Measurements from ENCODE around the gene MRPL34.

Gene MRPL34

GRCh38 chr19:17311455-17312188, 6.0 kb downstream of the MRPL34 start:
- FAIRE-seq = peak; percentile 6
- no peak for TF ChIP-seq POLR2A (IDR thresholded peaks at IDR 0.05; ENCODE audit: low read depth, low read length)
- DNase-seq (ENCODE audit: insufficient read length, low spot score) = peak; percentile 81

GRCh38 chr19:17312189-17313113, 6.8 kb downstream of the MRPL34 start:
- FAIRE-seq (no peak), DNase-seq (ENCODE audit: insufficient read length, low spot score) (no peak)
- TF ChIP-seq POLR2A (IDR thresholded peaks at IDR 0.05; ENCODE audit: low read depth, low read length) = no peak

- no peak for FAIRE-seq
- no peak for DNase-seq (ENCODE audit: insufficient read length, low spot score)
- TF ChIP-seq POLR2A (IDR thresholded peaks at IDR 0.05; ENCODE audit: low read depth, low read length) = no peak
Measured at GRCh38 chr19:17314007-17314593, 8.4 kb downstream of the MRPL34 start.

GRCh38 chr19:17318966-17319365, 13.3 kb downstream of the MRPL34 start:
- no peak for TF ChIP-seq POLR2A (IDR thresholded peaks at IDR 0.05; ENCODE audit: low read depth, low read length)
- no peak for FAIRE-seq

GRCh38 chr19:17319473-17320238, 14.0 kb downstream of the MRPL34 start:
- no peak for DNase-seq (ENCODE audit: insufficient read length, low spot score)
- no peak for FAIRE-seq
- TF ChIP-seq POLR2A (IDR thresholded peaks at IDR 0.05; ENCODE audit: low read depth, low read length) = no peak

More at GRCh38 chr19:17318966-17319365, 13.3 kb downstream of the MRPL34 start:
- no peak for DNase-seq (ENCODE audit: insufficient read length, low spot score)

GRCh38 chr19:17320435-17320834, 14.8 kb downstream of the MRPL34 start:
- no peak for DNase-seq (ENCODE audit: insufficient read length, low spot score)
- FAIRE-seq = no peak
- no peak for TF ChIP-seq POLR2A (IDR thresholded peaks at IDR 0.05; ENCODE audit: low read depth, low read length)

GRCh38 chr19:17321655-17322489, 16.2 kb downstream of the MRPL34 start:
- TF ChIP-seq POLR2A (IDR thresholded peaks at IDR 0.05; ENCODE audit: low read depth, low read length) = no peak
- no peak for FAIRE-seq
- DNase-seq (ENCODE audit: insufficient read length, low spot score) = no peak

GRCh38 chr19:17322854-17323253, 17.2 kb downstream of the MRPL34 start:
- no peak for TF ChIP-seq POLR2A (IDR thresholded peaks at IDR 0.05; ENCODE audit: low read depth, low read length)
- FAIRE-seq = no peak

GRCh38 chr19:17323300-17323963, 17.8 kb downstream of the MRPL34 start:
- TF ChIP-seq POLR2A (IDR thresholded peaks at IDR 0.05; ENCODE audit: low read depth, low read length) = no peak
- DNase-seq (ENCODE audit: insufficient read length, low spot score) (no peak), FAIRE-seq (no peak)

More at GRCh38 chr19:17322854-17323253, 17.2 kb downstream of the MRPL34 start:
- no peak for DNase-seq (ENCODE audit: insufficient read length, low spot score)

- TF ChIP-seq POLR2A (IDR thresholded peaks at IDR 0.05; ENCODE audit: low read depth, low read length) = no peak
- FAIRE-seq = no peak
- DNase-seq (ENCODE audit: insufficient read length, low spot score) = no peak
Measured at GRCh38 chr19:17323964-17324332, 18.3 kb downstream of the MRPL34 start.

- no peak for FAIRE-seq
- DNase-seq (ENCODE audit: insufficient read length, low spot score) = no peak
- TF ChIP-seq POLR2A (IDR thresholded peaks at IDR 0.05; ENCODE audit: low read depth, low read length) = no peak
Measured at GRCh38 chr19:17324357-17325114, 18.9 kb downstream of the MRPL34 start.

GRCh38 chr19:17325133-17325532, 19.5 kb downstream of the MRPL34 start:
- no peak for DNase-seq (ENCODE audit: insufficient read length, low spot score)
- no peak for TF ChIP-seq POLR2A (IDR thresholded peaks at IDR 0.05; ENCODE audit: low read depth, low read length)
- no peak for FAIRE-seq

Data from H54 (cell line).